GM19455 (cell line): ENCODE measurements around the gene DLGAP3.
"Not testable (repeated sequence)": the region's sequence is repeated elsewhere in the genome, so short reads cannot be mapped to it uniquely, and the experiment has no call there.

Experiments used
- ATAC-seq: cut with Tn5 transposase; IDR thresholded peaks from one replicate; pipeline ENCODE4 v1.9.1; 2021; ENCODE audit not compliant: unreplicated experiment

Gene DLGAP3, protein sequence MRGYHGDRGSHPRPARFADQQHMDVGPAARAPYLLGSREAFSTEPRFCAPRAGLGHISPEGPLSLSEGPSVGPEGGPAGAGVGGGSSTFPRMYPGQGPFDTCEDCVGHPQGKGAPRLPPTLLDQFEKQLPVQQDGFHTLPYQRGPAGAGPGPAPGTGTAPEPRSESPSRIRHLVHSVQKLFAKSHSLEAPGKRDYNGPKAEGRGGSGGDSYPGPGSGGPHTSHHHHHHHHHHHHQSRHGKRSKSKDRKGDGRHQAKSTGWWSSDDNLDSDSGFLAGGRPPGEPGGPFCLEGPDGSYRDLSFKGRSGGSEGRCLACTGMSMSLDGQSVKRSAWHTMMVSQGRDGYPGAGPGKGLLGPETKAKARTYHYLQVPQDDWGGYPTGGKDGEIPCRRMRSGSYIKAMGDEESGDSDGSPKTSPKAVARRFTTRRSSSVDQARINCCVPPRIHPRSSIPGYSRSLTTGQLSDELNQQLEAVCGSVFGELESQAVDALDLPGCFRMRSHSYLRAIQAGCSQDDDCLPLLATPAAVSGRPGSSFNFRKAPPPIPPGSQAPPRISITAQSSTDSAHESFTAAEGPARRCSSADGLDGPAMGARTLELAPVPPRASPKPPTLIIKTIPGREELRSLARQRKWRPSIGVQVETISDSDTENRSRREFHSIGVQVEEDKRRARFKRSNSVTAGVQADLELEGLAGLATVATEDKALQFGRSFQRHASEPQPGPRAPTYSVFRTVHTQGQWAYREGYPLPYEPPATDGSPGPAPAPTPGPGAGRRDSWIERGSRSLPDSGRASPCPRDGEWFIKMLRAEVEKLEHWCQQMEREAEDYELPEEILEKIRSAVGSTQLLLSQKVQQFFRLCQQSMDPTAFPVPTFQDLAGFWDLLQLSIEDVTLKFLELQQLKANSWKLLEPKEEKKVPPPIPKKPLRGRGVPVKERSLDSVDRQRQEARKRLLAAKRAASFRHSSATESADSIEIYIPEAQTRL

DNA sequence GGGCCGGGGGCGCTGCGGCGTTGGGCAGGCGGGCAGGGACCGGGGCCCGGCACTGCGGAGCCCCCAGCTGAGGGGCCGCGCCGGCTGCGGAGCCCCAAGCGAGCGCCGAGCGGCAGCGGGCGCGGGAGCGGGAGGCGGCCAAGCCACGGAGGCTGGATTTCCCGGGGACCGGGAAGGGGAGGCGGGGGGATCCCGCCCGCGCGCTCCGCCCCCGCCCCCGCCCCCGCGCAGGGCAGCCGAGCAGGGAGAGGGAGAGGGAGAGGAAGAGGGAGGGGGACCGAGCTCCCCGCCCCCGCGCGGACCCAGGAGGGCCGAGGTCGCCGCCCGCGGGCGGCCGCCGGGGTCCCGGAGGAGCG, at the start of gene DLGAP3:
Gene DLGAP3 (minus strand): TSS at position 154 of the 356 bp plus-strand sequence. CDS start 24,267 bp downstream, outside the sequence.
- ATAC-seq, result no peak

GRCh38 chr1:34978921-34979320, 49.5 kb upstream of the DLGAP3 start:
- no peak for ATAC-seq

- no peak for ATAC-seq
These were observed 48.4 kb upstream of the DLGAP3 start for GRCh38 chr1:34977858-34978257.

DNA sequence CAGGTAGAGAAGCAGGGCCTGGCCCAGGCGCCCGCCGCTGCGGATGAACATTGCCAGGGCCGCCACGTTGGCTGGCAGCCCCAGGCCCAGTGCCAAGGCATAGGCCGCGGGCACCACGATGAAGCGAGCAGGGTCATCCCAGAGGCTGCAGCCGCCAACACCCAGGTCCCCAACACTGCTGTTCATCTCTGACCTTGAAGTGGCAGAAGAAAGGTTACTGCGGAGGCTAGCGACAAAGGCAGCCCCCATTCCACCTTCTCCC, 47.7 kb upstream of the DLGAP3 start:
- ATAC-seq, result no peak

DNA sequence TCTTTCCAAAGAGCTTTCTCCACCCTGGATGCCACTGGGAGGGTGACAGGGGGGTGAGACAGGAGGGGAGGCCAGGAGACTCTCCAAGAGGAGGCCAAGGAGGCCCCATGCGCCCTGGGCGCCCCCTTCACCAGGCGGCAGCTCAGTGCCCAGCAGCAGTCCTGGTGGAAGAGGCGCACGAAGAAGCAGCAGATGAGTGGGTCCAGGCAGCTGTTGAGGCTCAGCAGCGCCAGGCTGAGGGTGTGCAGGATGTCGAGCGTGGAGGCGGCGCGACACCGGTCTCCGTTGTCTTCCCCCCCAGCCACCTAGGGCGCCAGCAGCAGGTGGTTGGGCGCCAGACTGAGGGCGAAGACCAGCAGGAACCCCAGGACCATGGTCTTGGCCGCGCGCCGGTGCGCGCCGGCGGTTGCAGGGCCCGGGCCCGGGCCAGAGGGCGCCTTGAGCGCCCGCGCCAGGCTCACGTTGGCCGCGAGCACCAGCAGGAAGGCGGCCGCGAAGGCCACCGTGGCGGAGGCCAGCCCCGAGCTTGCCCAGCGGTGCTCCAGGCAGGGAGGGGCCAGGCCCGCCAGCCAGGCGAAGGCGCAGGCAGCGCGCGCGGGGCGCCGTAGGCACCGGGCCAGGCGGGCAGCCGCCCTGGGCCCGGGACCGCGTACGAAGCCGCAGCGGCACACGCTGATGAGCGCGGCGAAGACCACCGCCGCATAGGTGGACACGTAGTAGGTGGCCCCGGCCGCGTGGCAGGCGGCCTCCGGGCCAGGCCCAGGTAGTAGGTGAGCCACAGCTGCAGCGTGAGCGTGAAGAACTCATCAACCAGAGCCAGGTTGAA, 47.1 kb upstream of the DLGAP3 start:
- ATAC-seq, result no peak

- ATAC-seq, result no peak
These were observed 46.3 kb upstream of the DLGAP3 start for GRCh38 chr1:34975771-34976170.

- no peak for ATAC-seq
These were observed 45.9 kb upstream of the DLGAP3 start for GRCh38 chr1:34975338-34975737.

- ATAC-seq, result no peak
These were observed 45.2 kb upstream of the DLGAP3 start for GRCh38 chr1:34974626-34975025.

DNA sequence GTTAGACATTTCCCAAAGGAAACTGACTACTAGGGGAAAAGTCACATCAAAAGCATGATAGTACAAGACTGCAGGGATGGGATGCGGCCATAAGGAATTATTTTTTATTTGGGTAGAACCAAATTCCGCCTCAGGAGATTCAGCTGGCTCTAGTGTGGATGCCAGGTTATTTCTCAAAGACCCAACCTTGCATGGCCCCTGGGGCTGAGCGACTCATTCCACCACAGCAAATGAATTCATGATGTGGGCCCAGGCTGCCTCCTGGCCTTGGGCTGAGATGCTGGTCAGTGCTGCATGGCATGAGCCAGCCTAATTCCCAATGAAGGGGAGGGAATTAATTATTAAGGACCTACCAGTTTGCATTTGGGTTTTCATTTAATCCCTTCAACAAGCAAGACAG, 43.9 kb upstream of the DLGAP3 start:
- no peak for ATAC-seq

GRCh38 chr1:34970829-34971228, 41.4 kb upstream of the DLGAP3 start:
- ATAC-seq, result no peak

DNA sequence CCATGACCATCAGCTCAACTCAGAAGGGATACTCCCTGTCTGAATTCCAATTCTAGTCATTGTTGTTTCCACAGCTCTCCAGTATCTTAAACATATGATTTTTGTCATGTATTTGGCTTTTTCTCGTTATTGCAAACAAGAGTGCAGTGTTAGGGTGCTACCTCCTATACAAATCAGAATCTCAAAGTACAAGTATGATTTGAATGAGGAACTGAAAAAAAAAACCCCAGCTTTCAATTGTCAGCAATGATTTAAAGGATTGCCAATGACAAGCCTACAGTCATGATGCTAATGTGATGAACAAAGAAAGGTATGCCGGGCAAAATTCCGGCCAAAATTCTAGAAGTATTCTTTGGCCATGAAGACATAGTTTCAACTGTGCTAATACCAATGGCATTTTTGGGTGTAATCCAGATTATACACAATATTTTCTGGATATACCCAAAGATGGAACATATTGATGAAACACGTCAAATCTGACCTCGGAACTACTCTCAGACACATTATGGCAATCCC, 40.8 kb upstream of the DLGAP3 start:
- no peak for ATAC-seq

DNA sequence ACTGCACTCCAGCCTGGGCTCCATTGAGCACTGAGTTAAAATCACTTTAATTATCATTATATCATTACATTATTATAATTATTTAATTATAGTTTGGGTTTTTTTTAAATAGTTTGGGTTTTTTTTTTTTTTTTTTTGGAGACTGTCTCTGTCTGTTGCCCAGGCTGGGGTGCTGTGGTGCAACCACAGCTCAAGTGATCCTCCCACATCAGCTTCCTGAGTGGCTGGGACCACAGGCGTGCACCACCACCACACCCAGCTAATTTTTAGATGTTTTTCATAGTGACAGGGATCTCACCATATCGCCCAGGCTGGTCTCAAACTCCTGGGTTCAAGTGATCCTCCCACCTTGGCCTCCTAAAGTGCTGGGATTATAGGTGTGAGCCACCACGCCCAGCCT, 38.8 kb upstream of the DLGAP3 start:
- not testable (repeated sequence) for ATAC-seq

DNA sequence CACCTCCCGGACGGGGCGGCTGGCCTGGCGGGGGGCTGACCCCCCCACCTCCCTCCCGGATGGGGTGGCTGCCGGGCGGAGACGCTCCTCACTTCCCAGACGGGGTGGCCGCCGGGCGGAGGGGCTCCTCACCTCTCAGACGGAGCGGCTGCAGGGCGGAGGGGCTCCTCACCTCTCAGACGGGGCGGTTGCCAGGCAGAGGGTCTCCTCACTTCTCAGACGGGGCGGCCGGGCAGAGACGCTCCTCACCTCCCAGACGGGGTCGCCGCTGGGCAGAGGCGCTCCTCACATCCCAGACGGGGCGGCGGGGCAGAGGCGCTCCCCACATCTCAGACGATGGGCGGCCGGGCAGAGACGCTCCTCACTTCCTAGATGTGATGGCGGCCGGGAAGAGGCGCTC, 38.2 kb upstream of the DLGAP3 start:
- not testable (repeated sequence) for ATAC-seq

- ATAC-seq, result no peak
These were observed 36.1 kb upstream of the DLGAP3 start for GRCh38 chr1:34965597-34965996.

DNA sequence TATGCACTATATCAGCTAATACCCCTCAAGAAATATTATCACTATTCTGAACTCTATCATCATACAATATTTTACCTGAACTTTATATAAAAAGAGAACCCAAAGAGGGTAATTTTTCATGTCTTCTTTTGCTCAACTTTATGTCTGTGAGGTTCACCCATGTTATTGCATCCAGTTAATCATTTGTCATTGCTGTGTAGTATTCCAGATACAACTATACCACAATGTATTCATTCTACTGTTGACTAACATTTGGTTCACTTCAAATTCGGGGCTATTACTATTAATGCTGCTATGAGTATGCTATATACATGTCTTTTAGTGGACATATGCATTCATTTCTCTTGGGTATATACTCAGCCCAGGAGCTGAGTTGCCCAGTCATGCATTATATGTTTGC, 21.0 kb upstream of the DLGAP3 start:
- no peak for ATAC-seq

DNA sequence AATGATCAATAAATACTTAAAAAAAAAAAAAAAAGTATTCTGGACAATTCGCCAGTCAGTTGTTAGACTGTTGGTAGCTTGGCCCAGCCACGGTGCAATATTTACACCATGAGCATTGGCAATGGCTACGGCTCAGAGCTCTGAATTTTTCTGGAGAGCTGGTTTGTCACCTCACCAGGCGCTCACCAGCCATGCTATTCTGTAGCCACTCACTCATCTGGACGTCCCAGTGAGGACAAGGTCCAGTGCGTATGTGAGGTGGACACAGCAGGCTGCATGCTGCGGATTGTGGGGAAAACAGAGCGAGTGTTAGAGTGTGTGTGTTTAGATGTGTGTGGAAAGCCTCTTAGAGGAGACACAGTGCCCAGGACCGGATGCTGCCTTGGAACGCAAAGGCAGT, 19.3 kb upstream of the DLGAP3 start:
- ATAC-seq, result not testable (repeated sequence)

DNA sequence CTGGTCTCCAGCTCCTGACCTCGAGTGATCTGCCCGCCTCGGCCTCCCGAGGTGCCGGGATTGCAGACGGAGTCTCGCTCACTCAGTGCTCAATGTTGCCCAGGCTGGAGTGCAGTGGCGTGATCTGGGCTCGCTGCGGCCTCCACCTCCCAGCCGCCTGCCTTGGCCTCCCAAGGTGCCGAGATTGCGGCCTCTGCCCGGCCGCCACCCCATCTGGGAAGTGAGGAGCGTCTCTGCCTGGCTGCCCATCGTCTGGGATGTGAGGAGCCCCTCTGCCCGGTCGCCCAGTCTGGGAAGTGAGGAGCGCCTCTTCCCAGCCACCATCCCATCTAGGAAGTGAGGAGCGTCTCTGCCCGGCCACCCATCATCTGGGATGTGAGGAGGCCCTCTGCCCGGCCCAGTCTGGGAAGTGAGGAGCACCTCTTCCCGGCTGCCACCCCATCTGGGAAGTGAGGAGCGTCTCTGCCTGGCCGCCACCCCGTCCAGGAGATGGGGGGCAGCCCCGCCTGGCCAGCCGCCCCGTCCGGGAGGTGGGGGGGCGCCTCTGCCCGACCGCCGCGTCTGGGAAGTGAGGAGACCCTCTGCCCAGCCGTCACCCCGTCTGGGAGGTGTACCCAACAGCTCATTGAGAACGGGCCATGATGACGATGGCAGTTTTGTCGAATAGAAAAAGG, 18.3 kb upstream of the DLGAP3 start:
- ATAC-seq, result not testable (repeated sequence)

GRCh38 chr1:34946211-34946610, 16.8 kb upstream of the DLGAP3 start:
- no peak for ATAC-seq

- ATAC-seq, result not testable (repeated sequence)
These were observed 12.3 kb upstream of the DLGAP3 start for GRCh38 chr1:34941798-34942197.

- ATAC-seq, result no peak
These were observed 1.2 kb upstream of the DLGAP3 start for GRCh38 chr1:34930702-34931071.
